GM19238 (cell line): Measurements from ENCODE around the gene SLC23A2.
"Not testable (repeated sequence)": the region's sequence is repeated elsewhere in the genome, so short reads cannot be mapped to it uniquely, and the experiment has no call there.

Experiments
- DNase-seq: peaks from one replicate; pipeline ENCODE4 v3.0.0; 2011; ENCODE audit warnings: low spot score; ENCODE audit not compliant: insufficient read length

The SLC23A2 gene

GRCh38 chr20:4936392-4936850 is 64.9 kb downstream of the SLC23A2 start:
- DNase-seq, result no peak

- DNase-seq, result no peak
Observed at GRCh38 chr20:4932061-4932460, 69.2 kb downstream of the SLC23A2 start.

GRCh38 chr20:4929686-4930397 is 71.5 kb downstream of the SLC23A2 start:
- no peak for DNase-seq

- DNase-seq, result no peak
Observed at GRCh38 chr20:4926531-4927156, 74.7 kb downstream of the SLC23A2 start.

GRCh38 chr20:4925842-4926530 is 75.3 kb downstream of the SLC23A2 start:
- no peak for DNase-seq

GRCh38 chr20:4924446-4924845 is 76.9 kb downstream of the SLC23A2 start:
- DNase-seq, result no peak

- no peak for DNase-seq
Observed at GRCh38 chr20:4924032-4924431, 77.3 kb downstream of the SLC23A2 start.

GRCh38 chr20:4922186-4922585 is 79.1 kb downstream of the SLC23A2 start:
- DNase-seq, result no peak

GRCh38 chr20:4921271-4921670 is 80.0 kb downstream of the SLC23A2 start:
- DNase-seq, result not testable (repeated sequence)

GRCh38 chr20:4920655-4921054 is 80.7 kb downstream of the SLC23A2 start:
- no peak for DNase-seq

GRCh38 chr20:4920131-4920530 is 81.2 kb downstream of the SLC23A2 start:
- no peak for DNase-seq

GRCh38 chr20:4919047-4919704 is 82.1 kb downstream of the SLC23A2 start:
- no peak for DNase-seq

- DNase-seq, result no peak
Observed at GRCh38 chr20:4918473-4918872, 82.8 kb downstream of the SLC23A2 start.

GRCh38 chr20:4916971-4917881 is 84.1 kb downstream of the SLC23A2 start:
- DNase-seq, result no peak

GRCh38 chr20:4913147-4913546 is 88.2 kb downstream of the SLC23A2 start:
- no peak for DNase-seq

GRCh38 chr20:4912380-4913142 is 88.7 kb downstream of the SLC23A2 start:
- no peak for DNase-seq

- DNase-seq, result no peak
Observed at GRCh38 chr20:4910951-4911350, 90.4 kb downstream of the SLC23A2 start.

GRCh38 chr20:4905613-4906012 is 95.7 kb downstream of the SLC23A2 start:
- DNase-seq, result no peak

GRCh38 chr20:4905195-4905594 is 96.1 kb downstream of the SLC23A2 start:
- no peak for DNase-seq
